RPMI7951 (cell line): ENCODE data around the gene PRKG1. TPM values are rescaled to one million over a fixed set of nuclear protein-coding genes. Genes with fewer than 3 reads are reported as not detected.
"Not testable (repeated sequence)": the region's sequence is repeated elsewhere in the genome, so short reads cannot be mapped to it uniquely, and the experiment has no call there.

Experiments
- DNase-seq: peaks from one replicate; pipeline ENCODE4 v3.0.0-alpha.2; 2012; ENCODE audit warnings: low read depth
- total RNA-seq: library from RNA; depleted of rRNA; stranded (reverse); fragments of >200 nt; shearing (Covaris generic); gene quantifications from 2 replicates; pipeline ENCODE4 v1.2.3, GENCODE V29; 2014

PRKG1 gene
- total RNA-seq, 1 experiment from 2014 or later = 0.12 TPM

- peak; percentile 90 for DNase-seq
Measured at GRCh38 chr10:51699475-51700227, 625.4 kb downstream of the PRKG1 start, which contains the start of gene CSTF2T. Gene CSTF2T, minus strand, starts transcription at chr10:51699595. Its CDS starts 46 bp downstream, at chr10:51699549.

GRCh38 chr10:51700228-51700817, 626.0 kb downstream of the PRKG1 start:
- DNase-seq = no peak

GRCh38 chr10:51705774-51706173, 631.5 kb downstream of the PRKG1 start:
- DNase-seq = no peak

GRCh38 chr10:51706225-51706624, 631.9 kb downstream of the PRKG1 start:
- DNase-seq = no peak

GRCh38 chr10:51707392-51707791, 633.1 kb downstream of the PRKG1 start:
- no peak for DNase-seq

- no peak for DNase-seq
Measured at GRCh38 chr10:51707821-51708424, 633.6 kb downstream of the PRKG1 start.

- DNase-seq = no peak
Measured at GRCh38 chr10:51708609-51709008, 634.3 kb downstream of the PRKG1 start.

GRCh38 chr10:51709324-51709972, 635.2 kb downstream of the PRKG1 start:
- no peak for DNase-seq

- no peak for DNase-seq
Measured at GRCh38 chr10:51711519-51711891, 637.2 kb downstream of the PRKG1 start.

- no peak for DNase-seq
Measured at GRCh38 chr10:51716981-51717380, 642.7 kb downstream of the PRKG1 start.

- DNase-seq = no peak
Measured at GRCh38 chr10:51718804-51719291, 644.6 kb downstream of the PRKG1 start.

GRCh38 chr10:51724038-51724437, 649.8 kb downstream of the PRKG1 start:
- DNase-seq = no peak

GRCh38 chr10:51729822-51730555, 655.7 kb downstream of the PRKG1 start:
- no peak for DNase-seq

- DNase-seq = no peak
Measured at GRCh38 chr10:51733057-51733456, 658.8 kb downstream of the PRKG1 start.

GRCh38 chr10:51743146-51743545, 668.9 kb downstream of the PRKG1 start:
- DNase-seq = no peak

GRCh38 chr10:51744235-51745000, 670.1 kb downstream of the PRKG1 start:
- DNase-seq = no peak

GRCh38 chr10:51745397-51745796, 671.1 kb downstream of the PRKG1 start:
- no peak for DNase-seq

- no peak for DNase-seq
Measured at GRCh38 chr10:51747216-51747615, 672.9 kb downstream of the PRKG1 start.

GRCh38 chr10:51748959-51749358, 674.7 kb downstream of the PRKG1 start:
- no peak for DNase-seq

- DNase-seq = no peak
Measured at GRCh38 chr10:51758366-51758765, 684.1 kb downstream of the PRKG1 start.

- DNase-seq = not testable (repeated sequence)
Measured at GRCh38 chr10:51758838-51759237, 684.6 kb downstream of the PRKG1 start.
